HCT116 (cell line): ENCODE results near the gene ARL15.

Source experiments
- EGR1 ChIP-seq: IDR thresholded peaks from 2 replicates; pipeline ENCODE4 v1.6.1; 2012; ENCODE audit warnings: low read depth
- ELF1 ChIP-seq: IDR thresholded peaks from 2 replicates; pipeline ENCODE4 v1.6.1; 2012; ENCODE audit warnings: low read depth, borderline replicate concordance
- EZH2phosphoT487 ChIP-seq: fragments of 200-600 bp; IDR thresholded peaks from 2 replicates; pipeline ENCODE4 v1.6.1; 2018; ENCODE audit warnings: antibody characterized with exemption, borderline replicate concordance
- POLR2A ChIP-seq: IDR thresholded peaks from 2 replicates; pipeline ENCODE4 v1.7.0; 2011; ENCODE audit warnings: borderline replicate concordance; ENCODE audit not compliant: insufficient read depth, insufficient read length; ENCODE audit errors: extremely low read depth
- POLR2AphosphoS5 ChIP-seq: IDR thresholded peaks from 2 replicates; pipeline ENCODE4 v1.6.1; 2011; ENCODE audit warnings: mild to moderate bottlenecking, low read depth, low read length, moderate library complexity
- TCF7L2 ChIP-seq: IDR thresholded peaks from 2 replicates; pipeline ENCODE4 v1.7.0; 2011; ENCODE audit warnings: borderline replicate concordance, inconsistent platforms; ENCODE audit not compliant: insufficient read depth, insufficient read length; ENCODE audit errors: extremely low read depth
- YY1 ChIP-seq: IDR thresholded peaks from 2 replicates; pipeline ENCODE4 v1.6.1; 2011; ENCODE audit warnings: low read length, low read depth, moderate library complexity, mild to moderate bottlenecking; ENCODE audit not compliant: insufficient replicate concordance; ENCODE audit errors: extremely low read depth
- TF ChIP-seq, protein P1 (sequence below): IDR thresholded peaks from 2 replicates; pipeline ENCODE4 v1.6.1; 2012
- TF ChIP-seq, protein P2 (sequence below), 3 experiments: fragments of 200-600 bp in 1 of 3; sonication (generic) in 1 of 3; IDR thresholded peaks in 2 of 3; conservative IDR thresholded peaks in 1 of 3; 2 replicates each; pipeline ENCODE4 v1.5.1; 2012 to 2017; ENCODE audit warnings: low read depth in 2 of 3, low read length in 2 of 3, antibody characterized with exemption in 1 of 3, borderline replicate concordance in 1 of 3, control low read depth in 1 of 3, mild to moderate bottlenecking in 1 of 3, mixed read lengths in 1 of 3, mixed run types in 1 of 3, moderate library complexity in 1 of 3; ENCODE audit not compliant: insufficient read depth in 1 of 3

- TF ChIP-seq POLR2AphosphoS5: no peak
- no peak for TF ChIP-seq TCF7L2
- no peak for TF ChIP-seq EZH2phosphoT487
- TF ChIP-seq, protein P1, sequence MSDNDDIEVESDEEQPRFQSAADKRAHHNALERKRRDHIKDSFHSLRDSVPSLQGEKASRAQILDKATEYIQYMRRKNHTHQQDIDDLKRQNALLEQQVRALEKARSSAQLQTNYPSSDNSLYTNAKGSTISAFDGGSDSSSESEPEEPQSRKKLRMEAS: no peak
- TF ChIP-seq, protein P2, sequence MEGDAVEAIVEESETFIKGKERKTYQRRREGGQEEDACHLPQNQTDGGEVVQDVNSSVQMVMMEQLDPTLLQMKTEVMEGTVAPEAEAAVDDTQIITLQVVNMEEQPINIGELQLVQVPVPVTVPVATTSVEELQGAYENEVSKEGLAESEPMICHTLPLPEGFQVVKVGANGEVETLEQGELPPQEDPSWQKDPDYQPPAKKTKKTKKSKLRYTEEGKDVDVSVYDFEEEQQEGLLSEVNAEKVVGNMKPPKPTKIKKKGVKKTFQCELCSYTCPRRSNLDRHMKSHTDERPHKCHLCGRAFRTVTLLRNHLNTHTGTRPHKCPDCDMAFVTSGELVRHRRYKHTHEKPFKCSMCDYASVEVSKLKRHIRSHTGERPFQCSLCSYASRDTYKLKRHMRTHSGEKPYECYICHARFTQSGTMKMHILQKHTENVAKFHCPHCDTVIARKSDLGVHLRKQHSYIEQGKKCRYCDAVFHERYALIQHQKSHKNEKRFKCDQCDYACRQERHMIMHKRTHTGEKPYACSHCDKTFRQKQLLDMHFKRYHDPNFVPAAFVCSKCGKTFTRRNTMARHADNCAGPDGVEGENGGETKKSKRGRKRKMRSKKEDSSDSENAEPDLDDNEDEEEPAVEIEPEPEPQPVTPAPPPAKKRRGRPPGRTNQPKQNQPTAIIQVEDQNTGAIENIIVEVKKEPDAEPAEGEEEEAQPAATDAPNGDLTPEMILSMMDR (IDR thresholded peaks at IDR 0.05 in 2 of 3, conservative IDR thresholded peaks at IDR 0.05 in 1 of 3; ENCODE audit: borderline replicate concordance in 1 of 3, insufficient read depth in 1 of 3, low read depth in 2 of 3, low read length in 2 of 3): no peak
- no peak for TF ChIP-seq YY1
- TF ChIP-seq POLR2A: no peak
- TF ChIP-seq ELF1: no peak
- no peak for TF ChIP-seq EGR1
Measured at GRCh38 chr5:53944981-53945380, 365.4 kb downstream of the ARL15 start.
